Breast epithelium (tissue), 4 donors: ENCODE results near the gene SMIM10L2A. TPM values are rescaled to one million over a fixed set of nuclear protein-coding genes. Genes with fewer than 3 reads are reported as not detected.

ENCODE experiments used
- DNase-seq, 2 donors: peaks; one replicate each; pipeline ENCODE4 v3.0.0-alpha.2; 2019; ENCODE audit warnings: low spot score in 2 of 2
- H3K27ac ChIP-seq, 2 donors: fragments of 200-600 bp; sonication (generic) in 1 of 2; one replicate each; pipeline ENCODE4 v1.5.1; 2016 to 2019; ENCODE audit warnings: mild to moderate bottlenecking in 1 of 2
- H3K27me3 ChIP-seq, 2 donors: fragments of 200-600 bp; sonication (generic) in 1 of 2; one replicate each; pipeline versions ENCODE4 v1.5.1 to v1.6.0; 2017 to 2019; ENCODE audit warnings: control low read depth in 1 of 2, mild to moderate bottlenecking in 1 of 2
- H3K36me3 ChIP-seq: fragments of 200-600 bp; one replicate; pipeline ENCODE4 v1.5.1; 2019
- H3K4me1 ChIP-seq, 2 donors: fragments of 200-600 bp; sonication (generic); one replicate each; pipeline ENCODE4 v1.5.1; 2016 to 2019; ENCODE audit warnings: control low read depth in 1 of 2
- H3K4me3 ChIP-seq, 3 donors: fragments of 200-600 bp; sonication (generic); 1 replicate in 2 of 3; 2 replicates in 1 of 3; pipeline ENCODE4 v1.5.1; 2016 to 2019; ENCODE audit warnings: mild to moderate bottlenecking in 3 of 3, moderate library complexity in 2 of 3
- H3K9me3 ChIP-seq, 2 donors: fragments of 200-600 bp; sonication (generic) in 1 of 2; one replicate each; pipeline ENCODE4 v1.5.1; 2016 to 2019; ENCODE audit warnings: control low read depth in 1 of 2
- POLR2A ChIP-seq: fragments of 450-650 bp; IDR thresholded peaks from one replicate; pipeline ENCODE4 v1.6.1; 2016; ENCODE audit warnings: antibody characterized with exemption, mild to moderate bottlenecking, moderate library complexity
- POLR2AphosphoS5 ChIP-seq, 3 donors: sonication (generic); formaldehyde crosslinking; IDR thresholded peaks; one replicate each; pipeline ENCODE4 v1.6.1; 2017; ENCODE audit warnings: antibody characterized with exemption in 3 of 3
- intact Hi-C: fragments of 100-400 bp; cut with DNase I; formaldehyde crosslinking; loops from one replicate; pipeline ENCODE4 v1.15.1; 2023; ENCODE audit warnings: low total_unique reads
- total RNA-seq, 3 donors: library from RNA; depleted of rRNA; stranded (reverse); fragments of >200 nt; gene quantifications; one replicate each; pipeline ENCODE4 v1.1.0, GENCODE V29; 2016
- TF ChIP-seq, protein P1 (sequence below), 3 donors: fragments of 450-650 bp; IDR thresholded peaks; one replicate each; pipeline ENCODE4 v1.5.1; 2016 to 2017; ENCODE audit warnings: antibody characterized with exemption in 3 of 3, mild to moderate bottlenecking in 3 of 3, moderate library complexity in 3 of 3

SMIM10L2A gene
- total RNA-seq, 3 donors from 2014 or later: 1.1 to 2.0 (median 1.3) TPM

DNA sequence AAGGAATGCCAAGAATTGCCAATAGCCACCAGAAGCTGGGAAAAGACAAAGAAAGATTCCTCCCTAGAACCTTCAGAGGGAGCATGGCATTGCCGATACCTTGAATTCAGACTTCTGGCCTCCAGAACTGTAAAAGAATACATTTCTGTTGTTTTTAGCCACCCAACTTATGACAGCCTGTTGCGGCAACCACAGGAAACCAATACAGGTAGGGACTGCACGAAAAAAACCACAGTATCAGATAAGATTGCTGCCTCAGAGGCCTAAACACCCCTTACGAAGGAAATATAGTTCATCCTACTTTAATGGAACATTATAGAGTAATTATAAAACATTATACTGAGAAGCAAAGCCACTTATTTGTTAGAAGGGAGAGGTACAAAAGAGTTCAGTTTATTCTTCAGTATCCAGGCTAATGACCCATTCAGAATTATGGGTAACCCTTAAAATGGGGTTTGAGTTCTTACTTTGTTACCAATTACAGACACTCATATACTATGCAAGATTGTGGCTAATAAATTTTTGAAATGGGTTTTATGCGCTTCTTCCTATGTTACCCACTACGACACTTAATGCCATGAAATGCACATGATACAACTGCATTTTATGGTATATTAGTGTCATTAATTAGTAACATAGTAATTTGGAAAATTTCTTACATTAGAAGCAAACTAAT lies 37.4 kb upstream of the SMIM10L2A start:
- no peak for DNase-seq
- TF ChIP-seq, protein P1, sequence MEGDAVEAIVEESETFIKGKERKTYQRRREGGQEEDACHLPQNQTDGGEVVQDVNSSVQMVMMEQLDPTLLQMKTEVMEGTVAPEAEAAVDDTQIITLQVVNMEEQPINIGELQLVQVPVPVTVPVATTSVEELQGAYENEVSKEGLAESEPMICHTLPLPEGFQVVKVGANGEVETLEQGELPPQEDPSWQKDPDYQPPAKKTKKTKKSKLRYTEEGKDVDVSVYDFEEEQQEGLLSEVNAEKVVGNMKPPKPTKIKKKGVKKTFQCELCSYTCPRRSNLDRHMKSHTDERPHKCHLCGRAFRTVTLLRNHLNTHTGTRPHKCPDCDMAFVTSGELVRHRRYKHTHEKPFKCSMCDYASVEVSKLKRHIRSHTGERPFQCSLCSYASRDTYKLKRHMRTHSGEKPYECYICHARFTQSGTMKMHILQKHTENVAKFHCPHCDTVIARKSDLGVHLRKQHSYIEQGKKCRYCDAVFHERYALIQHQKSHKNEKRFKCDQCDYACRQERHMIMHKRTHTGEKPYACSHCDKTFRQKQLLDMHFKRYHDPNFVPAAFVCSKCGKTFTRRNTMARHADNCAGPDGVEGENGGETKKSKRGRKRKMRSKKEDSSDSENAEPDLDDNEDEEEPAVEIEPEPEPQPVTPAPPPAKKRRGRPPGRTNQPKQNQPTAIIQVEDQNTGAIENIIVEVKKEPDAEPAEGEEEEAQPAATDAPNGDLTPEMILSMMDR (IDR thresholded peaks at IDR 0.05): no peak
- TF ChIP-seq POLR2AphosphoS5 (IDR thresholded peaks at IDR 0.05) (no peak), POLR2A (no peak)
- H3K27me3 ChIP-seq: peaks cover 0 to 3% of the 10 kb centered on the region in 2 donors
- no peak overlapping the region for H3K27ac ChIP-seq
- intact Hi-C loops: loop anchor here (5.0 kb wide), 1 partner anchor 208 kb away; no protein-coding TSS in a partner anchor
- H3K36me3 ChIP-seq: no peaks in the 10 kb centered on the region
- no peaks in the 10 kb centered on the region for H3K9me3 ChIP-seq
- H3K4me1 ChIP-seq: no peaks in the 10 kb centered on the region
- H3K4me3 ChIP-seq: no peak overlapping the region

DNA sequence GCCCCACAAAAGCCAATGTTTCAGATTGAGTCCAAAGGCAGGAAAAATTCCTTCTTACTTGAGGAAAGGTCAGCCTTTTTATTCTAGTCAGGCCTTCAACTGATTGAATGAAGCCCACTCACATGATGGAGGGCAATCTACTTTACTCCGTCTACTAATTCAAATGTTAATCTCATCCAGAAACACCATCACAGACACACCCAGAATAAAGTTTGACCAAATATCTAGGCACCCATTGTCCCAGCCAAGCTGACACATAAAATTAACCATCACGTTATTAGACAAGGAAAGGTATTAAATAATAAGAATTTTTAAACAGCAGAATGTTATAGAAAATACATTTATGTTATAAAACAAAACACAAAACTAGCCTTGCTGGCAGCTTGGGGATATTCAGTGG lies 32.9 kb upstream of the SMIM10L2A start:
- DNase-seq: no peak
- Histone ChIP-seq H3K27ac (no peak overlapping the region), H3K9me3 (no peaks in the 10 kb centered on the region), H3K4me3 (no peak overlapping the region), H3K4me1 (no peaks in the 10 kb centered on the region), H3K36me3 (no peaks in the 10 kb centered on the region), H3K27me3 (peaks cover 0 to 10% of the 10 kb centered on the region in 2 donors)
- intact Hi-C loops: no loop called here
- TF ChIP-seq, protein P1 (IDR thresholded peaks at IDR 0.05): no peak
- TF ChIP-seq POLR2A (no peak), POLR2AphosphoS5 (IDR thresholded peaks at IDR 0.05) (no peak)

DNA sequence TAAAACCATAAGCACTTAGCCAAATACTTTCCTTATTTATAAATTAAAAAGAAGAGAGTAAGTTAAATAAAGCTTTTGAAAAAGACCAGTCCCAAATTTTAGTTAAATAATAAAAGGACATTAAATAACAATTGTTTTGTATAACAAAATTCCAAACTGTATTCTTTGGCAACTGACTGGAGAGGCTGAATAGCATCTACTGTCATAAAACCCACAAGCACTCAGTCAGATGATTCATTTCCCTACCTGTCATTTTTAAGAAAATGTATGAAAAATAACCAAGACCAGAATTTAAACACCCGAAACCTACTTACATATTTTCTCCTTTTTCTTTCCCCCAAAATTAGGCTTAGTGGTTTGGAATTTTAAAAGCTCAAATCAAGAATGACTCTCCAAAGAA lies 32.5 kb upstream of the SMIM10L2A start:
- TF ChIP-seq, protein P1 (IDR thresholded peaks at IDR 0.05): no peak
- TF ChIP-seq POLR2A: no peak
- no peak for TF ChIP-seq POLR2AphosphoS5 (IDR thresholded peaks at IDR 0.05)
- no peaks in the 10 kb centered on the region for H3K36me3 ChIP-seq
- DNase-seq: no peak
- H3K27me3 ChIP-seq: peaks cover 0 to 10% of the 10 kb centered on the region in 2 donors
- H3K27ac ChIP-seq: no peak overlapping the region
- H3K4me1 ChIP-seq: no peaks in the 10 kb centered on the region
- no peaks in the 10 kb centered on the region for H3K9me3 ChIP-seq
- intact Hi-C loops: no loop called here
- H3K4me3 ChIP-seq: no peak overlapping the region

DNA sequence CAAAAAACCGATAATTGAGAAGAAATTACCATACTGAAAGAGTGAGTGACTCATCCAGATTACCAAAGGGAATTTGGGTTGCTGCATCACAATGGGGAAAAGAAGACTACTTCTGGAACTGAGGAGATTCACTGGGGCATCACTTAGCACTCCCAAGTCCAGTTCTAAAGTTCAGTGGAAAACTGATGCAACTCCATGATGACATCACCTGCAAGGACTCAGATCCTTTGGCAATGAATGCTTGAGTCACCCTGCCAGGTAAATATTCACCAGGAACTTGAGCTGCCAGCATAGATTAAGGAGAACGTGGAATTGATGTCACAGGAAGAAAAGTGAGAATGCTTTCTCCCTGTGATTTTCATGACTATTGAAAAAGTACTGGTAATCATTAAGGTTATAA lies 32.0 kb upstream of the SMIM10L2A start:
- TF ChIP-seq POLR2AphosphoS5 (IDR thresholded peaks at IDR 0.05) (no peak), POLR2A (no peak)
- TF ChIP-seq, protein P1 (IDR thresholded peaks at IDR 0.05): no peak
- intact Hi-C loops: no loop called here
- Histone ChIP-seq H3K27me3 (peaks cover 0 to 10% of the 10 kb centered on the region in 2 donors), H3K27ac (no peak overlapping the region), H3K4me3 (no peak overlapping the region), H3K4me1 (no peaks in the 10 kb centered on the region), H3K36me3 (no peaks in the 10 kb centered on the region), H3K9me3 (no peaks in the 10 kb centered on the region)
- no peak for DNase-seq

DNA sequence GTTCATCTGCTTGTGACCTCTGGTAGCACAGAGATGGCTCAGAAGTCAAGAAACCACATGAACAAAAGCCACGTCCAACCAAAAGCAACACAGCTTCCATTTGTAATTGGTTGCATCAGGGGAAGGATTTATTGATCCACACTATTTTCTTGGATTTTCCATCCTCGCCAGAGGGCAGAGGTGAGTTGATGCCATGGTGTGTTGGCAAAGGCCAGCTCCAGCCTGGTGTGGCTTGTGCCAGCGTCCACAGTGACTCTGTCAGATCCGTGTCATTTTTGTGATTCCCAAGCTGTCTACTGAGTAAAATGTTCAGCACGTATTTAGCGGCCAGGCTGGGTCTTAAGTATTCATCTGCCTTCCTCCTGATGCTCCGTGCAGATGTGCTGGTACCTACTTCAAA lies 30.0 kb upstream of the SMIM10L2A start:
- no peak overlapping the region for H3K4me3 ChIP-seq
- H3K27ac ChIP-seq: no peak overlapping the region
- H3K4me1 ChIP-seq: no peaks in the 10 kb centered on the region
- H3K36me3 ChIP-seq: no peaks in the 10 kb centered on the region
- no peaks in the 10 kb centered on the region for H3K9me3 ChIP-seq
- peaks cover 0 to 10% of the 10 kb centered on the region in 2 donors for H3K27me3 ChIP-seq
- intact Hi-C loops: no loop called here
- no peak for DNase-seq
- TF ChIP-seq POLR2AphosphoS5 (IDR thresholded peaks at IDR 0.05): no peak
- TF ChIP-seq POLR2A: no peak
- TF ChIP-seq, protein P1 (IDR thresholded peaks at IDR 0.05): no peak
